Mesendoderm (in vitro differentiated cells): ENCODE data around the gene RPGRIP1L.

Experiments used
- DNase-seq: peaks from one replicate; pipeline ENCODE4 v3.0.0; 2013
- H2AK5ac ChIP-seq: 2 replicates; pipeline ENCODE4 v1.6.1; 2013; ENCODE audit warnings: low read length, inconsistent platforms
- H2BK120ac ChIP-seq: 2 replicates; pipeline ENCODE4 v1.6.1; 2013; ENCODE audit warnings: low read depth, mild to moderate bottlenecking, low read length, moderate library complexity, mixed read lengths
- H2BK15ac ChIP-seq: replicated peaks from 2 replicates; pipeline ENCODE4 v1.6.1; 2013; ENCODE audit warnings: low read depth, mild to moderate bottlenecking, moderate library complexity
- H2BK5ac ChIP-seq: 2 replicates; pipeline ENCODE4 v1.6.1; 2013; ENCODE audit warnings: low read length, inconsistent platforms
- H3K18ac ChIP-seq: 2 replicates; pipeline ENCODE4 v1.6.1; 2013; ENCODE audit warnings: mild to moderate bottlenecking, low read length, mixed read lengths
- H3K23ac ChIP-seq: one replicate; pipeline ENCODE4 v1.6.1; 2013; ENCODE audit warnings: low read length
- H3K27ac ChIP-seq: 2 replicates; pipeline ENCODE4 v1.5.1; 2013; ENCODE audit warnings: low read depth, mild to moderate bottlenecking, inconsistent platforms, low read length, moderate library complexity
- H3K27me3 ChIP-seq: 2 replicates; pipeline ENCODE4 v1.6.1; 2013; ENCODE audit warnings: low read length, control low read depth, mild to moderate bottlenecking, inconsistent platforms; ENCODE audit not compliant: insufficient read depth, poor library complexity
- H3K36me3 ChIP-seq: 2 replicates; pipeline ENCODE4 v1.6.1; 2013; ENCODE audit warnings: low read length, inconsistent platforms; ENCODE audit not compliant: control insufficient read depth, insufficient read depth
- H3K4ac ChIP-seq: one replicate; pipeline ENCODE4 v1.6.1; 2013; ENCODE audit warnings: low read depth, mild to moderate bottlenecking, low read length, moderate library complexity
- H3K4me1 ChIP-seq: 2 replicates; pipeline ENCODE4 v1.6.1; 2013; ENCODE audit warnings: low read depth, low read length, inconsistent platforms; ENCODE audit not compliant: control insufficient read depth
- H3K4me2 ChIP-seq: 2 replicates; pipeline ENCODE4 v1.6.1; 2013; ENCODE audit warnings: low read length
- H3K4me3 ChIP-seq: 2 replicates; pipeline ENCODE4 v1.5.1; 2013; ENCODE audit warnings: mild to moderate bottlenecking, low read length
- H3K56ac ChIP-seq: one replicate; pipeline ENCODE4 v1.6.1; 2013; ENCODE audit warnings: low read length
- H3K79me1 ChIP-seq: 2 replicates; pipeline ENCODE4 v1.6.1; 2013; ENCODE audit warnings: low read length, inconsistent platforms
- H3K79me2 ChIP-seq: 2 replicates; pipeline ENCODE4 v1.6.1; 2013; ENCODE audit warnings: mild to moderate bottlenecking, low read length; ENCODE audit not compliant: control insufficient read depth, insufficient read depth
- H3K9ac ChIP-seq: 2 replicates; pipeline ENCODE4 v1.6.1; 2013; ENCODE audit warnings: low read length, inconsistent platforms
- H4K5ac ChIP-seq: one replicate; pipeline ENCODE4 v1.6.1; 2013; ENCODE audit warnings: low read length
- H4K8ac ChIP-seq: one replicate; pipeline ENCODE4 v1.6.1; 2013; ENCODE audit warnings: low read depth, mild to moderate bottlenecking, control low read depth, low read length, moderate library complexity
- WGBS: extraction: QIAGEN DNeasy Blood & Tissue Kit; methylation state at CpG from one replicate; pipeline ENCODE4 v1.1.7; 2013; ENCODE audit warnings: low lambda C conversion rate, missing lambda C conversion rate; ENCODE audit not compliant: insufficient coverage; ENCODE audit errors: extremely low coverage; 5-methylcytosine and 5-hydroxymethylcytosine counted together

RPGRIP1L gene

DNA sequence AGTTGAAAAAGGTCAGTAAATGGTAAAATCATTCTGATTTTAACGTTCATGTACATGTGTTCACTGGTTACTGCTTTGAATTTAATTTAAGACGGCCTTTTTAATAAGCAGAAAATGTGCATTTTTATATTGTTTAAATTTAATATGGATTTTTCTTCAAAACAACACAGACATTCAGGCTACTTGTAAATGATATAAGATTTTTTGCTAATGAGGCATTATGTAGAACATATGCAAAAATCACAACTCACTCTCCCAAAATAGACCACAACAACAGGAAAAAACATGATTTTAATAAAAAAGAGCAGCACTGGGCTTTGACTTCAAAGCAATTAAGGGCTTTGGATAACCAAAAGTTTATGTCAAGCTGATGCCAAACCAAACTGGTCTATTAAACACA is 22.3 kb downstream of the RPGRIP1L start:
- Histone ChIP-seq H3K27me3 (no peaks in the 10 kb centered on the region), H2BK5ac (no peak overlapping the region), H3K4me1 (no peaks in the 10 kb centered on the region), H3K79me2 (no peaks in the 10 kb centered on the region), H3K79me1 (no peaks in the 10 kb centered on the region), H2BK15ac (no peak overlapping the region), H3K23ac (no peak overlapping the region), H3K36me3 (no peaks in the 10 kb centered on the region), H3K4ac (no peak overlapping the region), H2BK120ac (no peak overlapping the region), H4K5ac (no peak overlapping the region), H3K56ac (no peak overlapping the region), H2AK5ac (no peak overlapping the region), H3K9ac (no peak overlapping the region), H3K27ac (no peak overlapping the region), H3K18ac (no peak overlapping the region), H3K4me2 (no peak overlapping the region), H4K8ac (no peak overlapping the region), H3K4me3 (no peak overlapping the region)
- DNase-seq, result no peak
- WGBS, result no CpG with 5 or more reads among the region's 2 CpGs

DNA sequence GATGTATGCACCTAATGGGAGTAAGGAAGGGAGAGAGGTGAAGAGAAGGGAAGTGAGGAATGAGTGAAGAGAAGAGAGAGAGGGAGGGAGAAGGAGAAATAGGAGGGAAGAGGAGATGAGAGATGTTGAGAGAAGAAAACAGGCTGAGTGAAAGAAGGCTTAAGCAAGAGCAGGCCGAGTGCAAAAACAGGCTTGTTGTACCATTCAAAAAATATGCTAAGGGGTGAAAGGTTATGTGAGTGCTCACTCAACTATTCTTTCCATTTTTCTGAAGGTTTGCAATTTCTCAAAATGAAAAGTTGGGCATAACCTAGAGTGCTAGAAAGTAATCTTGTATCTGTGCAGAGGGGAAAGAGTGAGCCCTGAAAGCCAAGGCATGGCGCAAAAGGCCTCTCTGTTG is 22.9 kb downstream of the RPGRIP1L start:
- no peaks in the 10 kb centered on the region for H3K4me1 ChIP-seq

DNA sequence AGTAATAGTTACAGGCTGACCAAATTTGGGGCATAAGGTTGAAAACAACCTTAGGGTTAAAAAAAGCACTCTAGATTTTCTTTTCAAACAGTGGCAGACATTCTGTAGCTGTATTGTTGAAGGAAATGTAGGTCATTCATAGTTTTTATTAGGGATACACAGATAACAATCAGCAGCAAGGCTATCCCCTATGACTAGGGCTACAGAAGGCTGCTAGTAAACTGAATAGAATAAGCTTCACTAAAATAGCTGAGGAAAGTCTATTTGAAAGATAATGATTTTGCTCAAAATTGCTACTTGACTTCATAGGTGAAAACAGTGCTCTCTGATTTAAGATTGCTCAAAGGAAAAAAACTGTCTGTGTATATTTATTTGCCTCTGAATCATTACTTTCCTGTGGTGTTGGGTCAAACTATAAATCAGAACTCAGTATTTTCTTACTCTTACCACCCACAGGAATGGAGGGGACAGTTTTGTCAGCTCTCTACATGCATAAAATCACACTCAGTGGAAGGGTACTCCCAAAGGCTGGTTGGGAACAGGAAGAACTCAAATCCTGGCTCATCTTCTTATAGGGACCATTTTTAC is 24.8 kb downstream of the RPGRIP1L start:
- no peak overlapping the region for H2BK15ac ChIP-seq
- H3K36me3 ChIP-seq, result no peaks in the 10 kb centered on the region
- H3K56ac ChIP-seq, result no peak overlapping the region
- H4K8ac ChIP-seq, result no peak overlapping the region
- no peak overlapping the region for H3K23ac ChIP-seq
- no peak overlapping the region for H3K9ac ChIP-seq
- no peak overlapping the region for H2AK5ac ChIP-seq
- H3K27ac ChIP-seq, result no peak overlapping the region
- H3K27me3 ChIP-seq, result no peaks in the 10 kb centered on the region
- H3K79me1 ChIP-seq, result no peaks in the 10 kb centered on the region
- no peak for DNase-seq
- H3K79me2 ChIP-seq, result no peaks in the 10 kb centered on the region
- no peaks in the 10 kb centered on the region for H3K4me1 ChIP-seq
- no peak overlapping the region for H3K18ac ChIP-seq
- no peak overlapping the region for H2BK120ac ChIP-seq
- H4K5ac ChIP-seq, result no peak overlapping the region
- no peak overlapping the region for H2BK5ac ChIP-seq
- no peak overlapping the region for H3K4ac ChIP-seq
- no peak overlapping the region for H3K4me2 ChIP-seq
- no peak overlapping the region for H3K4me3 ChIP-seq

More for the DNA sequence above, 22.9 kb downstream of the RPGRIP1L start:
- Histone ChIP-seq H2AK5ac (no peak overlapping the region), H3K23ac (peak overlapping the region; percentile 34), H3K9ac (no peak overlapping the region), H2BK15ac (no peak overlapping the region), H4K5ac (no peak overlapping the region), H3K4me3 (no peak overlapping the region), H3K79me1 (no peaks in the 10 kb centered on the region), H3K18ac (no peak overlapping the region), H2BK120ac (no peak overlapping the region), H3K27me3 (no peaks in the 10 kb centered on the region), H2BK5ac (no peak overlapping the region), H3K4me2 (no peak overlapping the region), H3K79me2 (no peaks in the 10 kb centered on the region), H4K8ac (no peak overlapping the region), H3K56ac (no peak overlapping the region), H3K4ac (no peak overlapping the region), H3K27ac (no peak overlapping the region), H3K36me3 (no peaks in the 10 kb centered on the region)
- DNase-seq, result no peak
- no CpG with 5 or more reads among the region's 2 CpGs for WGBS

DNA sequence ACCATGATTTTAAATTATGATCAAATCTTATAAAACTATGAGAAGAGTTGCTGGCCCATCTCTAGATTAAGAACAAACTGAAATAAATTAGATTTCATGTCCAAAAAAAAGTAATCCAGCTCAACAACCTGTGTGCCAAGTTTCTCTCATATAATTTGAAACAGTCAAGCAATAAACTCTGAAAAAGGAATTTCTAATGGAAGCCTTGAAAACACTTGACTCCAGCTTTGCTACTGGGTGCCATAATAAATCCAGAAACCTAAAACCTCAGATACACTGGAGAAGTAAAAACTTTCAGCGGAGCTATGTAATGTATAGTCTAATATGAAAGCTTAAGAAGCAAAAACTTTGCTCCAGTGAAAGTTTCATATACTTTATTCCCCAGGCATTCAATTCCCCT is 25.5 kb downstream of the RPGRIP1L start:
- Histone ChIP-seq H2AK5ac (no peak overlapping the region), H3K4me1 (no peaks in the 10 kb centered on the region), H3K4ac (no peak overlapping the region), H2BK120ac (no peak overlapping the region), H3K27ac (no peak overlapping the region), H3K79me1 (no peaks in the 10 kb centered on the region), H3K9ac (no peak overlapping the region), H2BK15ac (no peak overlapping the region), H3K4me3 (no peak overlapping the region), H2BK5ac (no peak overlapping the region), H3K23ac (no peak overlapping the region), H3K4me2 (no peak overlapping the region), H4K8ac (no peak overlapping the region), H3K56ac (no peak overlapping the region), H3K36me3 (no peaks in the 10 kb centered on the region), H3K18ac (no peak overlapping the region), H4K5ac (no peak overlapping the region), H3K79me2 (no peaks in the 10 kb centered on the region), H3K27me3 (no peaks in the 10 kb centered on the region)
- WGBS, result no CpG with 5 or more reads among the region's 1 CpG
- no peak for DNase-seq

DNA sequence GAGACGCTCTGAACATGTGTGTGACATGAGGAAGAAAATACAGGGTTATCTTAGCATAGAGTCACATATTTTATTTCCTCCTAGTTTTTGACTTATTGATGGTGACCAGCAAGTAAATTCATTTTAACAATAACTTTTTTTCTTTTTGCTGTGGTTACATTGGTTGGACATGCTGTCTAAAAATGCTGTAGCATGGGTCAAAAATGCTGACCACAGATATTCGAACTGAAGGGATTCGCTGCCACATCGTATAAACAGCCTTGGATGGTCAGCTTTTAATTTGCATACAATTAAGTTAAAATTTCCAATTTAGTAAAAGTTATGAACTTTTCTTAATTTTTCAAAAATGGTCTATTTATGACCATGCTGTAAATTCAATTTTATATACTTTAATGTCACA is 30.5 kb downstream of the RPGRIP1L start:
- no peak overlapping the region for H3K23ac ChIP-seq
- H4K5ac ChIP-seq, result no peak overlapping the region
- WGBS, result no CpG with 5 or more reads among the region's 4 CpGs
- H3K79me1 ChIP-seq, result no peaks in the 10 kb centered on the region
- H3K36me3 ChIP-seq, result no peaks in the 10 kb centered on the region
- no peak overlapping the region for H3K4ac ChIP-seq
- H2BK15ac ChIP-seq, result no peak overlapping the region
- H3K27me3 ChIP-seq, result no peaks in the 10 kb centered on the region
- no peak overlapping the region for H2BK5ac ChIP-seq
- H3K4me2 ChIP-seq, result no peak overlapping the region
- no peak overlapping the region for H3K4me3 ChIP-seq
- no peak overlapping the region for H3K9ac ChIP-seq
- no peak overlapping the region for H2BK120ac ChIP-seq
- no peak overlapping the region for H3K18ac ChIP-seq
- H2AK5ac ChIP-seq, result no peak overlapping the region
- no peak overlapping the region for H3K56ac ChIP-seq
- no peaks in the 10 kb centered on the region for H3K4me1 ChIP-seq
- H4K8ac ChIP-seq, result no peak overlapping the region
- H3K27ac ChIP-seq, result no peak overlapping the region
- DNase-seq, result no peak
- H3K79me2 ChIP-seq, result no peaks in the 10 kb centered on the region

DNA sequence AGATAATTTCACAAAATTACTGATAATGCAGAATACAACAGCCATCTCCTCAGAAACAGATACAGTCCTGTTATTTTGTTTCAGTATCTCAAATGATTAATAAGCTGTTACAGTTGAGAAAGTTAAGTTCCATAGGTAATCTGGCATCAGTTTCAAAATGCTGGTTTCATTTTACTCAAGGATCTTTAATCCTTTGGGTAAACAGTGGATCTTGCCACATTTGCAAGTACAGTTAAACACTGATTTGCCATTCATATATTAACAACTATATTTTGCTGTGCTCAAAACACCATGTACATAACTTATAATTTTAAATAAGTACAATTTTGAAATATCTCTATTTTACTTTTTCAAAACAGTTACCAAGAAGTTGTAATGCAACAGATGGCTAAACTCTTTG is 31.2 kb downstream of the RPGRIP1L start:
- Histone ChIP-seq H4K8ac (no peak overlapping the region), H3K36me3 (no peaks in the 10 kb centered on the region), H3K79me2 (no peaks in the 10 kb centered on the region), H3K4ac (no peak overlapping the region), H3K56ac (no peak overlapping the region), H2BK120ac (no peak overlapping the region), H3K4me2 (no peak overlapping the region), H3K23ac (no peak overlapping the region), H3K79me1 (no peaks in the 10 kb centered on the region), H4K5ac (no peak overlapping the region), H3K4me1 (no peaks in the 10 kb centered on the region), H3K27me3 (no peaks in the 10 kb centered on the region), H2BK15ac (no peak overlapping the region), H2AK5ac (no peak overlapping the region), H3K4me3 (no peak overlapping the region), H3K18ac (no peak overlapping the region), H2BK5ac (no peak overlapping the region), H3K9ac (no peak overlapping the region), H3K27ac (no peak overlapping the region)
- no peak for DNase-seq
